NB4 (cell line): ENCODE measurements around the gene RSRC1.

Source experiments
- CTCF ChIP-seq: IDR thresholded peaks from one replicate; pipeline ENCODE4 v1.5.1; 2012; ENCODE audit warnings: low read depth, low read length
- MAX ChIP-seq: IDR thresholded peaks from 2 replicates; pipeline ENCODE4 v1.6.1; 2011; ENCODE audit warnings: low read depth, low read length
- POLR2A ChIP-seq: IDR thresholded peaks from 2 replicates; pipeline ENCODE4 v1.6.1; 2011; ENCODE audit warnings: mild to moderate bottlenecking; ENCODE audit not compliant: insufficient read length; ENCODE audit errors: extremely low read depth

- TF ChIP-seq CTCF (no peak), POLR2A (no peak), MAX (no peak)
Measured at GRCh38 chr3:158443632-158444031, 333.7 kb downstream of the RSRC1 start.
